ENCODE data around the gene RPS6KC1.

The RPS6KC1 gene

DNA sequence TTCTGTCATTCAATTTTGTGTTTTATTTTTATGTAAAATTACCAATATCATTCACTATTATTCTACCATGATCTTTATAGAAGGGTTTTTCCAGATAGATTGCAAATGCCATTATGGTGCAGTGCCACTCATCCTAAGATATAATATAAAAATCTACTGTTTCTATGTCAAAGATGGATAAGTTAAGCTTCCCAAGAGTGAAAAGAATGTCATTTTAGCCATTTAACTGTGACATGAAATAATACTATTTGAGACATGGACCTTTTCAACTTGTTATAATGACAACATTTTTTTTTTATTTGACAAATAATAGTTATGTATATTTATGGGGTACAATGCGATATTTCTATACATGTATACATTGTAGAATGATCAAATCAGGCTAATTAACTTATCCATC lies 224.3 kb downstream of the RPS6KC1 start:
- no peak overlapping the region for H3K4me3 ChIP-seq (ENCODE audit: low read length, poor library complexity, severe bottlenecking)
- H3K9me2 ChIP-seq (replicated peaks; ENCODE audit: low read depth, low read length) = no peaks in the 10 kb centered on the region
- TF ChIP-seq, protein P1, sequence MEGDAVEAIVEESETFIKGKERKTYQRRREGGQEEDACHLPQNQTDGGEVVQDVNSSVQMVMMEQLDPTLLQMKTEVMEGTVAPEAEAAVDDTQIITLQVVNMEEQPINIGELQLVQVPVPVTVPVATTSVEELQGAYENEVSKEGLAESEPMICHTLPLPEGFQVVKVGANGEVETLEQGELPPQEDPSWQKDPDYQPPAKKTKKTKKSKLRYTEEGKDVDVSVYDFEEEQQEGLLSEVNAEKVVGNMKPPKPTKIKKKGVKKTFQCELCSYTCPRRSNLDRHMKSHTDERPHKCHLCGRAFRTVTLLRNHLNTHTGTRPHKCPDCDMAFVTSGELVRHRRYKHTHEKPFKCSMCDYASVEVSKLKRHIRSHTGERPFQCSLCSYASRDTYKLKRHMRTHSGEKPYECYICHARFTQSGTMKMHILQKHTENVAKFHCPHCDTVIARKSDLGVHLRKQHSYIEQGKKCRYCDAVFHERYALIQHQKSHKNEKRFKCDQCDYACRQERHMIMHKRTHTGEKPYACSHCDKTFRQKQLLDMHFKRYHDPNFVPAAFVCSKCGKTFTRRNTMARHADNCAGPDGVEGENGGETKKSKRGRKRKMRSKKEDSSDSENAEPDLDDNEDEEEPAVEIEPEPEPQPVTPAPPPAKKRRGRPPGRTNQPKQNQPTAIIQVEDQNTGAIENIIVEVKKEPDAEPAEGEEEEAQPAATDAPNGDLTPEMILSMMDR (conservative IDR thresholded peaks at IDR 0.05; ENCODE audit: low read length) = no peak
- TF ChIP-seq EZH2phosphoT487 (IDR thresholded peaks at IDR 0.05; ENCODE audit: borderline replicate concordance) = no peak
- no peak overlapping the region for H3K4me2 ChIP-seq (ENCODE audit: low read depth, low read length, poor library complexity, severe bottlenecking)
- H2AFZ ChIP-seq (ENCODE audit: low read length) = no peak overlapping the region
- H3F3A ChIP-seq (ENCODE audit: low read depth) = no peaks in the 10 kb centered on the region
- H3K27me3 ChIP-seq (ENCODE audit: insufficient read depth, low read length, poor library complexity, severe bottlenecking) = no peaks in the 10 kb centered on the region
- H3K79me2 ChIP-seq (ENCODE audit: insufficient read depth, low read length) = no peaks in the 10 kb centered on the region
- H3K9me3 ChIP-seq (ENCODE audit: insufficient read depth, low read depth, low read length) = no peaks in the 10 kb centered on the region
- no peak overlapping the region for H3K9ac ChIP-seq (ENCODE audit: low read depth, low read length, poor library complexity, severe bottlenecking)
- H3K36me3 ChIP-seq (ENCODE audit: insufficient read depth, low read length) = no peaks in the 10 kb centered on the region
- no peaks in the 10 kb centered on the region for H4K20me1 ChIP-seq (ENCODE audit: insufficient read depth, low read length, poor library complexity, severe bottlenecking)
- peaks cover 5% of the 10 kb centered on the region for H3K4me1 ChIP-seq (ENCODE audit: insufficient read depth, low read length, poor library complexity, severe bottlenecking)

DNA sequence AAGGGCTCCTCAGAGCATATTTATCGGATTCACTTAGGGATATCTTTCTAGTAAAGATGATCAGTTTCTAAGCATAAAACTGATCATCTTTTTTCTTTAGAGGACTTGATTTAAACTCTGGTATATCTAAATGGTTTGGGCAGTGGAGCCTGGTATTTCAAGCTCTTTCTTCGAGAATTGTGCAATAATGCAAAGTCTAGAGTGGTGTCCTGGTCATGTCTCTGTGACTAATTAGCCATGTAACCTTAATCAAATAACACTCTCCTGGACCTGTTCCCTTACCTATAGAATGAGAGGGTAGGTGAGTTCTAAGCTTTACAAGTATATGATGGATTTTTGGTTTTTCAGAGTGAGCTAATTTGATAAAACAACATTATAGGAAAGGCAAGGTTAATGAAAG lies 225.2 kb downstream of the RPS6KC1 start:
- TF ChIP-seq, protein P1 (conservative IDR thresholded peaks at IDR 0.05; ENCODE audit: low read length) = no peak
- TF ChIP-seq EZH2phosphoT487 (IDR thresholded peaks at IDR 0.05; ENCODE audit: borderline replicate concordance) = no peak
- H3K79me2 ChIP-seq (ENCODE audit: insufficient read depth, low read length) = no peaks in the 10 kb centered on the region

DNA sequence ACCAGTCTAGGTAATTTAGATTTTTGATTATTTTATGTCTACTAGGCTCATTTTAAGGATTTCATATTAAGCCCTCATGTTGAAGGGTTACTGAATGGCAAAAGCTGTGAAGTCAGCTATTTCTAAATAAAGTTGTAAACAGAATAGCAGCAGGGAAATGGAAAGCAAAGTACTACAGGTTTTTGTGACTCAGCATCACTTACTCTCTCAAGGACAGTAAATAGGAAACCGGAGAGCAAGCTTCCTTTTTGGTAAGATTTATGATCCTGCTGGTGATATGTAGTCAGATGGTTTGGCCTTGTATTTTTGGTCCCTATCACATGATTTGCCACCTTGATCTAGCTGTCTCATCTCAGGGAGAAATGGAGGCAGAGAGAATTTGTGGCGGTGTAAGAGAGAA lies 226.0 kb downstream of the RPS6KC1 start:
- Histone ChIP-seq H4K20me1 (ENCODE audit: insufficient read depth, low read length, poor library complexity, severe bottlenecking) (no peaks in the 10 kb centered on the region), H3K27me3 (ENCODE audit: insufficient read depth, low read length, poor library complexity, severe bottlenecking) (no peaks in the 10 kb centered on the region), H3K36me3 (ENCODE audit: insufficient read depth, low read length) (no peaks in the 10 kb centered on the region), H3K4me2 (ENCODE audit: low read depth, low read length, poor library complexity, severe bottlenecking) (no peak overlapping the region), H3K79me2 (ENCODE audit: insufficient read depth, low read length) (no peaks in the 10 kb centered on the region), H3F3A (ENCODE audit: low read depth) (no peaks in the 10 kb centered on the region), H3K9me2 (replicated peaks; ENCODE audit: low read depth, low read length) (no peaks in the 10 kb centered on the region), H3K9me3 (ENCODE audit: insufficient read depth, low read depth, low read length) (no peaks in the 10 kb centered on the region), H3K9ac (ENCODE audit: low read depth, low read length, poor library complexity, severe bottlenecking) (no peak overlapping the region), H2AFZ (ENCODE audit: low read length) (no peak overlapping the region), H3K4me1 (ENCODE audit: insufficient read depth, low read length, poor library complexity, severe bottlenecking) (peaks cover 5% of the 10 kb centered on the region), H3K4me3 (ENCODE audit: low read length, poor library complexity, severe bottlenecking) (no peak overlapping the region)
- TF ChIP-seq, protein P1 (conservative IDR thresholded peaks at IDR 0.05; ENCODE audit: low read length) = no peak
- no peak for TF ChIP-seq EZH2phosphoT487 (IDR thresholded peaks at IDR 0.05; ENCODE audit: borderline replicate concordance)

More for the DNA sequence above, 225.2 kb downstream of the RPS6KC1 start:
- no peaks in the 10 kb centered on the region for H3F3A ChIP-seq (ENCODE audit: low read depth)
- no peaks in the 10 kb centered on the region for H3K27me3 ChIP-seq (ENCODE audit: insufficient read depth, low read length, poor library complexity, severe bottlenecking)
- H2AFZ ChIP-seq (ENCODE audit: low read length) = no peak overlapping the region
- peaks cover 5% of the 10 kb centered on the region for H3K4me1 ChIP-seq (ENCODE audit: insufficient read depth, low read length, poor library complexity, severe bottlenecking)
- H3K9ac ChIP-seq (ENCODE audit: low read depth, low read length, poor library complexity, severe bottlenecking) = no peak overlapping the region
- no peak overlapping the region for H3K4me3 ChIP-seq (ENCODE audit: low read length, poor library complexity, severe bottlenecking)
- H3K4me2 ChIP-seq (ENCODE audit: low read depth, low read length, poor library complexity, severe bottlenecking) = no peak overlapping the region
- H4K20me1 ChIP-seq (ENCODE audit: insufficient read depth, low read length, poor library complexity, severe bottlenecking) = no peaks in the 10 kb centered on the region
- H3K36me3 ChIP-seq (ENCODE audit: insufficient read depth, low read length) = no peaks in the 10 kb centered on the region
- no peaks in the 10 kb centered on the region for H3K9me3 ChIP-seq (ENCODE audit: insufficient read depth, low read depth, low read length)
- no peaks in the 10 kb centered on the region for H3K9me2 ChIP-seq (replicated peaks; ENCODE audit: low read depth, low read length)

Measured in Loucy (cell line).